HG02870 (cell line): Measurements from ENCODE around the gene CCNY.

Experiments
- ATAC-seq: cut with Tn5 transposase; IDR thresholded peaks from one replicate; pipeline ENCODE4 v1.9.1; 2021; ENCODE audit warnings: mild to moderate bottlenecking, moderate library complexity; ENCODE audit not compliant: unreplicated experiment

Gene CCNY

DNA sequence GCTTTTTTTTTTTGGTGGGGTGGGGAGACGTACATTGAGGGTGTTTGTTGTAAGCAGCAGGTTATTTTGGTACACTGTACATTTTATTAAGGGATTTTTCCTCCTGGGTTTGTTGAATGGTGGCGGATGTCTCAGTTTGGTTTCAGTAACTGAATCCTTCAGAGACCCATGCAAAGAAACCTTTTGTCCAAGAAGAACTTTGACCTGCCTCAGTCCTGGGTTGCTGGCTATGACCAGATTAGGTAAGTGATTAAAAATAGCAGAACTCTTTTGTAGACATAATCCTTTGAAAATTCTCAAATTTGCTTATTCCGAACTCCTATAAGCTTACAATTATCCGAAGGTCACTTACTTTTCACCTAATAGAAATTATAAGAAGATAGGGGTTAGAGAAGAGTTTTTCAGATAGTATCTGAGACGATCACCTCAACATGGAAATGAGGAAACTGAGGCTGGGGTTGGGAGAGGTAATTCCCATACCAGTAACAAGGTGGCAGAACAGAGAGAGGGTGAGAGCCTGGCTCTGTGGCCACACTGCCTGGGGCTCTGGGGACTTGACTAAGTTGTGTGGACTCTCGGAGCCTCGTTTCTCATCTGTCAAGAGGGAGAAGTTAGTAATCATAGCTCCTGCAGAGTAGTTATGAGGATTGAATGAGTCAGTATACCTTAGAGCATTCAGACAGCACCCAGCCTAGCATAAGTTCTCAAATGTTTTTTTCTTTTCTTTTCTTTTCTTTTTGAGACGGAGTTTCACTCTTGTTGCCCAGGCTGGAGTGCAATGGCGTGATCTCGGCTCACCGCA, 87.4 kb downstream of the CCNY start:
- no peak for ATAC-seq

DNA sequence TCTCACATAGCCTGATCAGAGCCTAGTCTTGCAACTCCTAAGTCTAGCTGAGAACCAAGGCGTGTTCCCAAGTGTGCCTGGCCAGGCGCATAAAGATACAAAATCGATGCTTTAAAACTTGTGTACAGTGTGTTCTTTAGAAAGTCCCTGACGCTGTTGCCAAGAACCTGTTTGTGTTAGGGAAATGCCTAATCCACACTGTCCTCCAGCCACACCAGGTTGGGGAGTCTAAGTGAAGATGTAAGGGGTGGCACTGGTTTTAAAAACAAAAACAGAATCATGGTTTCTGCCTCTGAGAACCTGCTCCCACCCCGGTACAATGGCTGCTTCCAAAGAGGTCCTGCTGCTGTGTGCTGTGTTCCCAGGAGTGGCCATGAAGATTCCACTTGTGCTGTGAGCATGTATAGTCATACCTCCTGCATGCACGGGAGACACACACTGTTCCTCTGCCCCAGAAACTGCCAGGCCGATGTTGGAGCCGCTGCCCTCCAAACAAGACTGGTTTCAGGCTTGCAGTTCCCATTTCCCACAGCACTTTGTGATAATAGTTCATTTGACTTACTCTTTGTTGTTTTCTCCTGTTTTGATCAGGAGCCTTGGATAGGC, 88.5 kb downstream of the CCNY start:
- no peak for ATAC-seq

DNA sequence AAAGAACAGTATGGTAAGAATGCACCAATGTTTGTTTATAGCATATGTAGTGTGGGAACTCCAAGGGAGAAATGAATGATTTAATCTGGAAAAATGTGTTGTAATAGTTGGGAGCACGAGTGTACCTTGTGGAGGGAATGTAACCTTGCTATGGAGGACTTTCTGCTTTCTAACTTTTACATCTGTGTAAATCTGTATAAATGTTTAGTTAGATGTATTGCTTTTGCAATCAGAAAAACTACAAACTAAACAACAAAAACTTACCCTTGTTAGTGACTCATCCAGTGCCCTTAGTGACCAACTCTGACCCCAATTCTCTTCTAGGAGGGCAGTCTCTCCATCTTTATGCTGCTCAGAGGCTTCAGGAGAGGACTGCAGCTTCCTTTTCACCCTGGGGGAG, 89.3 kb downstream of the CCNY start:
- ATAC-seq = no peak

DNA sequence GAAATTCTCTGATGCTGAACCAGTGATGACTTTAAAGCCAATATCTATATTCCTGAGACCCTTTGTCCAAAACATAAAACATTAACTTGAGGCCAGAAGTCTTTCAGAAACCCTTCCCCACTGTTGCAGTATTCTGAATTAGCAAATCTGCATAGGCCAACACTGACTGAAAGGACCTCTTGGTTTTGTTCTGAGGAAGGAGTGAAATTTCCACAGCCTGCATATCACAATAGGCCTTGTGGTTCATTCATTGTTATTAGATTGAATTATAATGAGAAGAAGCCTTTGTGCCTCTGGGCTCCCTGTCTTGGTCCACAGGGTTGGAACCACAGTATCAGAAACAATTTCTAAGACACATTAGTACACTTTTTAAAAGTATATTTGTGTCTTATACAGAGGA, 90.3 kb downstream of the CCNY start:
- ATAC-seq = no peak

DNA sequence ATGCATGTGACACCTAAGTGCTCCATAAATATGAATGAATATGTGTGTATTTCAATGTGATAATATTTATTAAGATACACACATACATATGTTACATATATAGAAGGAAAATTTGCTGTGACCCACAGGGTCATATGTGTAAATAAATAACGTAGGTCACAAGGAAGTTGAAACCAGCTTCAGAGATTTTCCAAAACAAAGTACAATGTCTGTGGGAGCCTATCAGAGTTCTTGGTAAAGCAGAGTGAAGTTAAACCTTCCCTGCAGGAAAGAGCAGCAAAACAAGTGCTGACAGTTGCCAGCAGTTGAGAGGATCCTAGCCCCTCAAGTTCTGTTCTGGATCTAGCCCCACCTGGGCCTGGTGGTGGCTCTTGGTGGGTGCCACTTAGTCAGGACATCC, 91.2 kb downstream of the CCNY start:
- no peak for ATAC-seq

DNA sequence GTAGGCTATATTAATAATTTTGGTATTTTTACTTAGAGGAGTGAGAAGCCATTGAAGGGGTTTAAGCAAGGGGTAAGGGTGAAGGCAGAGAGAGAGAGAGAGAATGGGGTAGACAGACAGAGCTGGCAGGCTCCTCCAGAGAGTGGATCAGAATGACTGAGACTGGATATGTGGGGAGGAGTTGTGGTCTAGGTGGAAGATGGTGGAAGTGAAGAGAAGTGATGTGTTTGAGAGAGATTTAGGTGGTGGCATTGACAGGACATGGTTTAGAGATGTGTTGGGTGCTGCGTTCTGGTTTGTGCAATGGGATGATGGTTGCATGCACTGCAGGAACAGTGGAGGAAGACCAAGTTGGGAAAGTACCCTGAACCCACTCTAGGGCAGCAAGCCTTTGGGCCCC, 92.2 kb downstream of the CCNY start:
- no peak for ATAC-seq

DNA sequence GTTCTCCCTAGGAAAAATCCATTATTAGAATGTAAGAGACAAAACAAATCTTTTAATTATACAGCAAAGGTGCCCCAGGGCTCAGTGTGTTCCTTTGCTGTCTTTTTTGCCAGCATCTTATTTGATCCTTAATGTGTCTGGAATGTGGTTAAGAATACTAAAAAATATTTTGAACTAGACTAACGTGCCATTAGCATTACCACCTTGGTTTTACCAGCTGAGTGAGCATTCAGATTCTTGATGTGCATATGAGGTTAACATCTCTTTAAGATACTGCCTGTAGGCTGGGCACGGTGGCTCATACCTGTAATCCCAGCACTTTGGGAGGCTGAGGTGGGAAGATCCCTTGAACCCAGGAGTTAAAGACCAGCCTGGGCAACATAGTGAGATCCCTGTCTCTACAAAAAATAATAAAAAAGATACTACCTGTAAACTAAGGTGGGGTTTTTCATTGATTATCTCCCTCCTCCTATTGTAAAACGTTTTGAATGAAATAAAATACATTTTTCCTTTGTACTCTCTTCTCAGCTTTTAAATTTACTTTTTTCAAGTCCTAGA, 96.6 kb downstream of the CCNY start:
- ATAC-seq = no peak

DNA sequence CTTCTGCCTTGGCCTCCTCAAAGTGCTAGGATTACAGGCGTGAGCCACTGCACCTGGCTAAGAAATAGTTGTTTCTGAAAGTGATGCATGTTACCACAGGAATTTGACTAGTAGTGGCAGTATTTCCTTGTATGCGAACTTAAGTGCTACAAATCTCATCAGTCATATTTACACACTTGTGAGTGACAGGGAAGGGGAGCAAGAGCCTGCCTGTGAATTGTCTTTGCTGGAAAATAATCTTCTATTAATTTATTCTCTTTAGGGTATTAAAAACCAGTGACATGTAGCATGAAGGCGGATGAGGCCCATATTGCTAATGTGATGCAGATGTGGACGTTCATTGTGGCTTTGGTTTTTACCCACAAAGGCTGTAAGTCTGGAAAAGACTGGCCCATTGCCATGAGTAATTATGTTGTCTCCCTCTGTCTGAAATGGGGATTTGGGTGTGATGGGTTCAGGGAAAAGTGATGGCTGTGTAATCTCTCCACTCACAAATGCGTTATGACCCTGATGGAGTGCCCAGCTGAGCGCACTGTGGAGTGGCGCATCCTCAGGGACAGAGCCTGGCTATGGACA, 97.6 kb downstream of the CCNY start:
- ATAC-seq = peak; percentile 31

DNA sequence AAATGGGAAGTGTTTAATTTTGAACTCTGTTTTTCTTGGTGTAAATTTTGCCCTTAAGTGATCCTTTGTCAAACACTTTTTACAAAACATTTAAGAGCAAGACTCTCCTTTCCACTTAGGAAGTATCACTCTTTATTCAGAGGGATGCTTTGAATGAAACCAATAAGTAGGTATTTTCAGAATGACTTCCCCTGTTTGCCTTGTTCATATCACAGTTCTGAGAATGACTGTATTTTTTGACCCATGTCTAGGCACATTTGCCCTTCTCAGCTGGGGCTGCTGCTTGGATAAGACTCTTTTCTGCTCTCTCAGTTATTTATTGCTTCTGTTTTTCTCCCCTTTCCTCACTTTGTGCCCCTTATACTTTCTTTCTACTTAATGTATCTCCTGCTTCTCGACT, 98.2 kb downstream of the CCNY start:
- peak; percentile 83 for ATAC-seq

DNA sequence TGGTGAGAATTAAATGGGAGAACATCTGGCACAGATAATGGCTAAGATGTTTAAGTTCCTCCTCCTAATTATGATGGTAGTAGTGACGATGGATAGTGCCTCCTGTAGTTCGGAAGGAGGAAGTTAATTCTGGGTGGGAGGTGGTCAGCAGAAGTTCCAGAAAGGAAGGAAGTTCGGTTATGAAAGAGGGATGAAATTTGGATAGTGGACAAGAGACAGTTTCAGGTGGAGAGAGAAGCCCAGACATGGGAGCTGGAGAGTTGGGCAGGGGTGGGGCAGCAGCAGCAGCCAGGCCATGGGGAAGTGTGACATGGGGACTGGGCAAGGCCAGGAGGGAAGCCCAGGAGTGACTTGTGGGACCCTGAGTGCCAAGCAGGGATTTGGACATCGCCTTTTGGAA, 99.5 kb downstream of the CCNY start:
- ATAC-seq = no peak

DNA sequence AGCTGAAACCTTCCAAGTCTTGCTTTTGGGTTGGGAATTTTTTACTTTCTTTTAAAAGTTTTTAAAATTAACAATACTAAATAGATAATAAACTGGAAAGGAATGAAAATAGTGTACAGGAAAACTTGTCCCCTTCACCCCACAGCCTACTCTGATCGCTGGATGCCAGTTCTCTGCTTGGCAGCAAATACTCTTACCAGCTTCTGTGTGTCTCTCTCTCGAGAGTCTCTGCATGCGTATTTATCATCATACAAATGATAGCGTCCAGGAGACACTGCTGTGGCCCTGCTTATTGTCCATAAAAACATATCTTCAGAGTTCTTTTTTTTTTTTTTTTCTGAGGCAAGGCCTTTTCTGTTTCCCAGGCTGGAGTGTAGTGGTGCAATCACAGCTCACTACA, 101.5 kb downstream of the CCNY start:
- ATAC-seq = no peak

DNA sequence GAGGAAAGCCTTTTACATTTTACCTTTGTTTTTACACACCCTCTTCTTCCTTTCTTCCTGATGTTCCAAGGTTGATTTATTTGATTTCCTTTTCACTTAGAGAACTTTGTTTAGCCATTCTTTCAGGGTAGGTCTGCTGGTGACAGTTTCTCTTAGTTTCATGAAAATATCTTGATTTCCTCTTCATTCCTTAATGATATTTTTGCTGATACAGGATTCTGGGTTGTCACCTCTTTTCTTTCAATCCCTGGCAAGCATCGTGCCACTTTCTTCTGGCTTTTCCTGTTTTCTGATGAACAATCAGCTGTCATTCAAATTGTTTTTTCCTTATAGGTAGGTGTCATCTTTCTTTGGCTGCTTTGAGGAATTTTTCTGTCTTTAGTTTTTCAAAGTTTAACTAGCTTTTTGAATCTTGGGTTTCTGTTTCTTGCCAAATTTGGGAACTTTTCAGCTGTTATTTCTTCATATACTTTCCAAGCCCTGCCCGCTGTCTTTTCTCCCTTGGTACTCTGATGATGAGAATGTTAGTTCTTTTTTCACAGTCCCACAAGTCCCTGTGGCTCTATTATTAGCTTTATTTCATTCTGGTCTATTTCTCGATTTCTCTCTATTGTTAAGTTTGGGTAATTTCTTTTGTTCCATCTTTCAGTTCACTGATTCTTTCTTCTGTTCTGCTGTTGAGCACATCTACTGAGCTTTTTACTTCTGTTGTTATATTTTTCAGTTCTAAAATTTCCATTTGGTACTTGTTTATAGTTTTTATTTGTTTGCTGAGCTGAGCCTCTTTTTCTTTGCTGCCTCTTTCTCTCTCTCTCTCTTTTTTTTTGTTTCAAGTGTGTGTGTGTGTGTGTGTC, 102.6 kb downstream of the CCNY start:
- no peak for ATAC-seq

DNA sequence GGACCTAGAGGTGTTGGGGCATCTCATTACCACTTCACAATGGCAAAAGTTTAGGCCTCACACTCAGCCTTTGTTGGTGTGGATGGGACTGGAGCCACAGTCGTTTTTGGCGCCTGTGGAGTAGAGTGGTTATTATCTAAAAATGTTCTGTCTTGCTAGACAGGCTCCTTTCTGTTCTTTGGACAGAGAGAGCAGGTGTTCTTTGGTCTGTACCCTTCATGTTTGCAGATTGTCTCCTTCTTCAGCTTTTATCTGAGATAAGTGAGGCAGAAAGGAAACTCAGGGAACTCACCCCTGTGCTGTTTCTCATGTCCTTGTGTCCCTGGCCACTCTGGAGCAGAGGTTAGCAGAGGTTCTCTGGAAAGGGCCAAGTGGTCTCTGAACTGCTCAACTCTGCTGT, 103.7 kb downstream of the CCNY start:
- no peak for ATAC-seq

DNA sequence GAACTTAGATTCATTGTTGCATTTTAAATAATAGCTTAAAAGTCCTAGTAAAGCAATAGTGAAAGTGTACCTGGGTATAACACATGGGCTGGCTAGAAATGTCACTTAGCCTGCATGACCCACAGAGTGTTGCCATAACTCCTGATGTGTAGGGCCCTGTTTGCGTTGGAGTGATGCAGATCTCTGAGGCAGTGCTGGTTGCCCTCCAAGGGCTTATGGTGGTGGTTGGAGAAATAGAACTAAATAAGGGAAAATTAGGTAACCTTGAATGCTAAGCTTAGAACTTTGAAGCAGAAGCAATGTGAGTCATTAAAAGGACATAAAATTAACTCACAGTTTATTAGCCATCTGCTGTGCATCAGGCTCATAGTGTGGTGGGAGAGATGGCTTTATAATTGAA, 105.7 kb downstream of the CCNY start:
- no peak for ATAC-seq

DNA sequence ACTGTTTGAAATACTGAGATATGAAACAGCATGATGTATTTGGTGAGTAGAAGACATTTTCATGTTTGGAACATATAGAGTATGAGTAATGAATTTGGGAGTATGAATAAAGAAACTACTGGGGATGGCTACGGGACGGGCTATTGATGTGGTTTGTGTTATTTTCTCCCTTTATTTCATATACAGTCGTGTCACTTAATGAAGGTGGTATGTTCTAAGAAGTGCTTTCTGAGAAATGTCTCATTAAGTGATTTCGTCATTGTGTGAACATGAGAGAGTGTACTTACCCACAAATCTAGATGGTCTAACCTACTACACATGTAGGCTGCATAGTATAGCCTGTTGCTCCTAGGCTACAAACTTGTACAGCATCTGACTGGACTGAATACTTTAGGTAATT, 106.3 kb downstream of the CCNY start:
- ATAC-seq = no peak

DNA sequence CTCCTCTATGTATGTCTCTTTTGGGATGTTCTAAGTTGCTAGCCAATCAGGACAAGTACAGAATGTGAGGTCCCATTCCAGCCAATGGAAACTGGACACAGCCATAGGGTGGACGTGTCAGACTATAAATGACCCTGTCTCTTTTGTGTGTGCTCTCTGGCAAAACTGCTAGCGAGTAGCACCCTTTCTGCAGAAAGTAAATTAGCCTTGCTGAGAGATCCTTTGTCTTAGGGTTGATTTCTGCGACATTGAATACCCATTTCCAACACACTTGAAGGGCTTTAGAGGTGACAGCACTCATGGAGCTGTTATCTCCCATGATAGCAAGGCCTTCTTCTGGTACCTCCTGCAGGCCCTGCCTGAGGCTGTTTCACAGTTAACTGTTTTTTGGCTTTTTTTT, 107.5 kb downstream of the CCNY start:
- ATAC-seq = no peak

DNA sequence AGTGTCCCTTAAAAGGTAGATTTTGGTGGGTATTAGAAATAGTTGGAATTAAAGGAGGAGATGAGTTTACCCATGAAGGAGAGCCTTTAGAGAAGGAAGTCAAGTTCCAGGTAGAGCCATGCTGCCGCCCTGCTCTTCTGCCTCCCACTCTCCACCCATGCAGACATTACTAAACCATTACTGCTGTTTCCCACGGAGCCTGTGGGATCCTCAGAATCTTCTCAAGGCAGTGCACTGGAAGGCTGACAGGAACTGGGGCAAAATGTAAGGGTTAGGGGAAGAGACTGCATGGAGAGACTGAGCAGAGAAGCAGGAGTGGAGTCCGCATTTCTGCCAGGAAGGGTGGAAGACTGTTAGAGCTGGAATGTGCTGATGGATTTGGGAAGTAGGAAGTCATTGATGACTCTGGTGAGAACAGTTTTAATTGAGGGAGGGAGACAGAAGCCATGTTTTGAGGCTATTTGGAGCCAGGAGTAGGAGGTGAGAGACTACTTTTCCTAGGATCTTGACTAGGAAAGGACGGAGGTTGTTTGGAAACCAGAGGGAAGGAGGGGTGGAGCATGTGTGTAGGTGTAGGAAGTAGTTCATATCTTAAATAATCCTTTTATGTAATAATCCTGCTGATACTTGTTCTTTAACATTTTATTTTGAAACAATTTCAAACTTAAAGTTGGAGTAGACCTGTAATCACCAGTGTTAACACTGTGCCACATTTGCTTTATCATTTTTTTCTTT, 109.0 kb downstream of the CCNY start:
- no peak for ATAC-seq

DNA sequence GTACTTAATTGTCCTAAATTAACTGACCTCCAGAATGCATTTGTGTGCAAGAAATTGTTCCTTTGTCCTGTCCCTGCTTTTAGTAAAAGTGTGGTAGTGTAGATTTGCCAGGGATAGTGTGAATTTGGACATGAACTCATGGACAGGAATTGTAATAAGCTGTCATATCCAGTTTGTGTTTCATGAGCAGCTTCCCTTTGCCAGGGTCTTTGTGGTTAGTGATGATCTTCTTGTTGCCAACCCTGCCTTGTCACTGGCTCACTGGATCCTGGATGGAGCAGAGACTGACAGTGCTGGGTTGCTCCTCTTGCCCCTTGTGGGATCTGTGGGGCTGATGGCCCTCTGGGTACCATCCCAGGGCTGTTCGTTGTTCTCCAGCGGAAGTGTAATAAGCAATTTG, 110.1 kb downstream of the CCNY start:
- no peak for ATAC-seq

DNA sequence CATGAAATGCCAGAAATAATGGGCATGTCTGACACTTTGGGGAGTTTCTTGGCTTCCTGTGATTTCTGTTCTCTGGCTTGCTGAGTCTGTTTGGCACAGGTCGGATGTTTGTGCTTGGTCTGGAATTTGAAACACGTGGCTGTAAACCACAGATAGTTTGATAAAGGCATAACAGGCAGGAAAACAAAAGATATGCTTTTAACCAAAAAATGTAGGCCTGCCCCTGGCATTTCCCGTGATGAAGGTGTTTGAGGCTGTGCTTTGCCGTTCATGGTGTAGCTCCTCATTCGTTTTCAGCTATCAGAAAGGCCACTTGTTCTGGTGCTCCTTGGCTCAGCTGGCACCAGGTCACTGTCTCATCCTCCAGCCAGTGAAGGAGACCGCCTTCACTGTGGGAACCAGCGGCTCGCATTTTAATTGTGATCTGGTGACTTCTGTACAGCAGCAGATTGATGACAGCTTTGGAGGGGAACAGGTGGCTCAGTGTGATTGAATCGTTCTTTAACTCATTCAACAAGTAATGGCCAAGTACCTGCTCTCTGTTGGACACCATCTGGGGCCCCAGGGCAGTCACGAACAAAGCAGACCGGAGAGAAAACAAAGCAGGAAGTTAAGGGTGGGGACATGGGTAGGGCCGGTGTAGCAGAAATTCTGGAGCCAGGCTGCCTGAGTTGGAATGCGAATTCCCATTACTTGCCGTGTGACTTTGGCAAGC, 111.5 kb downstream of the CCNY start:
- no peak for ATAC-seq
